GM13976 (cell line): ENCODE measurements around the gene TUBGCP3.

Source experiments
- DNase-seq: peaks from one replicate; pipeline ENCODE4 v3.0.0; 2012; ENCODE audit warnings: low spot score
- in situ Hi-C: fragments of 300-500 bp; cut with MboI; formaldehyde crosslinking; loops from one replicate; pipeline ENCODE4 v1.12.0; 2022; ENCODE audit warnings: low sequenced_read_pairs, mixed read lengths, inconsistent platforms; ENCODE audit not compliant: unreplicated experiment
- TF ChIP-seq, protein P1 (sequence below): IDR thresholded peaks from 2 replicates; pipeline ENCODE4 v1.5.1; 2012; ENCODE audit warnings: borderline replicate concordance, mild to moderate bottlenecking; ENCODE audit not compliant: insufficient read depth; ENCODE audit errors: extremely low read depth, missing control alignments, control extremely low read depth

Gene TUBGCP3

DNA sequence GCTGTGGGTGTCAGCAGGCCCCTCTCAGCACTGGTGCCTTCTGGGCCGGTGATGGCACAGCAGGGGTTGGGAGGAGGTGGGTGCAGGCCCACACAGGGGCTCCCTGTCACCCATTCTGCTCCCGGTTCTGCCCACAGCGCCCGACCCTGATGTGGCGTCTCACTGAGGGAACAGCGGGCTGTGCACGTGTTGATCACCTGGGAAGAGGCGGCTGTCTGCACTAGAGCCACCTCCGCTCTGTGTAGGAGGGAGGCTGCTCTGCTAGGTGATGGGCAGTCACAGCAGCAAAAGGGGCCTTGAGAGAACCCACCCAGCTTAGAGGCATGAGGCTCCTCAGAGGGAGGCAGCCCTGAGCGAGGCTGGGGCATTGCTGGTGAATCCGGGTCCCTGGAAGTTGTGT, 39.2 kb upstream of the TUBGCP3 start:
- TF ChIP-seq, protein P1, sequence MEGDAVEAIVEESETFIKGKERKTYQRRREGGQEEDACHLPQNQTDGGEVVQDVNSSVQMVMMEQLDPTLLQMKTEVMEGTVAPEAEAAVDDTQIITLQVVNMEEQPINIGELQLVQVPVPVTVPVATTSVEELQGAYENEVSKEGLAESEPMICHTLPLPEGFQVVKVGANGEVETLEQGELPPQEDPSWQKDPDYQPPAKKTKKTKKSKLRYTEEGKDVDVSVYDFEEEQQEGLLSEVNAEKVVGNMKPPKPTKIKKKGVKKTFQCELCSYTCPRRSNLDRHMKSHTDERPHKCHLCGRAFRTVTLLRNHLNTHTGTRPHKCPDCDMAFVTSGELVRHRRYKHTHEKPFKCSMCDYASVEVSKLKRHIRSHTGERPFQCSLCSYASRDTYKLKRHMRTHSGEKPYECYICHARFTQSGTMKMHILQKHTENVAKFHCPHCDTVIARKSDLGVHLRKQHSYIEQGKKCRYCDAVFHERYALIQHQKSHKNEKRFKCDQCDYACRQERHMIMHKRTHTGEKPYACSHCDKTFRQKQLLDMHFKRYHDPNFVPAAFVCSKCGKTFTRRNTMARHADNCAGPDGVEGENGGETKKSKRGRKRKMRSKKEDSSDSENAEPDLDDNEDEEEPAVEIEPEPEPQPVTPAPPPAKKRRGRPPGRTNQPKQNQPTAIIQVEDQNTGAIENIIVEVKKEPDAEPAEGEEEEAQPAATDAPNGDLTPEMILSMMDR, result no peak
- no peak for DNase-seq
- in situ Hi-C loops, result no loop called here

DNA sequence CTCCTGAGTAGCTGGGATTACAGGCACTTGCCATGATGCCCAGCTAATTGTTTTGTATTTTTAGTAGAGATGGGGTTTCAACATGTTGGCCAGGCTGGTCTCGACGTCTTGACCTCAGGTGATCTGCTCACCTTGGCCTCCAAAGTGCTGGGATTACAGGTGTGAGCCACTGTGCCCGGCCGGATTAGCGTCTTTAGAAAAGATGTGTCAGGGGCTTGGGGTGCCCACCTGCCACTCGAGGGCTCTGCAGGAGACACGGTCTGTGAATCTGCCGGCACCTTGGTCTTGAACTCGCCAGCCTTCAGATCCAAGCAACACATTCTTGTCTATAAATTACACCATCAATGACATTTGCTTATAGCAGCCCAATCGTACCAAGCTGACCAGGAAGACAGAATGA, 38.8 kb upstream of the TUBGCP3 start:
- no peak for DNase-seq
- TF ChIP-seq, protein P1, result no peak
- in situ Hi-C loops, result no loop called here

DNA sequence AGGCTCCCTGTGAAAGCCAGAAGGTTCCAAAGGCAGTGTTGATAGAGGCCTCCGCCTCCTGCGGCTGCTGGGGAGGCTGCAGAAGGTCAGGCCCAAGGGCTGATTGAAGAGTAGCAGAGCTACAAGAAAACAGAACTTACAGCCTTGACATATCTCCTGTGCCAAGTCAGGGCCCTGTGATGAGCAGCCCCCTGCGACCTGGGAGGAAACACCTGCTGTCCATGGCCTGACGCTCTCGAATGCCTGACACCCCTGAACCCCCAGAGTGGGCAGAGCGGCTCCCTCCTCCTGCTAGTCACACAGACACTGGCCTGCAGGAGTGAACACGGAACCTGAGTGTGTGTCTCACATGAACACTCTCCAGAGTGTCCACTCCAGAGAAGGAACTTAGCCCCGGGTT, 38.2 kb upstream of the TUBGCP3 start:
- no peak for DNase-seq
- TF ChIP-seq, protein P1, result no peak
- in situ Hi-C loops, result no loop called here

GRCh38 chr13:112625698-112626097, 37.7 kb upstream of the TUBGCP3 start:
- TF ChIP-seq, protein P1, result no peak
- in situ Hi-C loops, result no loop called here
- no peak for DNase-seq

DNA sequence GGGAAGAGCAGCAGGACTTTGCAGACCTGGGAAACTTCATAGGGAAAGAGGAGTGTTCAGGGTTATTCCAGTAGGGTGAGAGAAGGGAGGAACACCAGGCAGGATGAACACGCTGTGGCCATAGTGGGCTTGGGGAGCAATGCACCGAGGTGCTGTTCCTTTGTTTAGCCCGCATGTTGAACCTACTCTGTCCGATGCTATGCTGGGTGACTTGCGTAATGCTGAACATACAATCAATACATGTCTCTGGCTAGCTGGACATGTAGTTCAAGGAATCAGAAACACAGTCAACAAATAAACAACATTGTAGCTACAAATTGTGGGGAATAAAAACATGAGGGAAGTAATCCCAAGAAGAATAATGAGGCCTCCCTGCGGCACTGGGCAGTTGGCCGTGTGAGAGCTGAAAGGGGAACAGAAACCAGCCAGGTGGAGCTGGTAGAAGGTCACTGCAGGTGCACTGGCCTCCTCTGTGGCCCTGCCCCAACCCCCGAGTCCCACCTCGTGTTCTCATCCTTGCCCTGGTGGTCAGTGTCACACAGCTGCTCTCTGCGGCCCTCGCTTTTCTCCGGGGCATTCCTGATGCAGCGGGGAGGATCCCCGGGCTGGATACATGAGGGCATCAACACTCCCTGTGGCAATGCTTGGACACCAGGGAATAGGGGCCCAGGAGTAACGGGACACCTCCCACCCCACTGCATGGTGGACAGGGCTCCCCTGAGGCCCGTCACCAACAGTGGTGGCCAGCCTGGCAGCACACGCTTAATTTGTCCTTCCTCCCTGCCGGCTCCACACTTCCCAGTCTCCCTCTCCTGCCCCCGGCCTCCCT, 36.9 kb upstream of the TUBGCP3 start:
- TF ChIP-seq, protein P1, result no peak
- no peak for DNase-seq
- in situ Hi-C loops, result loop anchor here (25.0 kb wide), 1 partner anchor 1163 kb away; no protein-coding TSS in a partner anchor

DNA sequence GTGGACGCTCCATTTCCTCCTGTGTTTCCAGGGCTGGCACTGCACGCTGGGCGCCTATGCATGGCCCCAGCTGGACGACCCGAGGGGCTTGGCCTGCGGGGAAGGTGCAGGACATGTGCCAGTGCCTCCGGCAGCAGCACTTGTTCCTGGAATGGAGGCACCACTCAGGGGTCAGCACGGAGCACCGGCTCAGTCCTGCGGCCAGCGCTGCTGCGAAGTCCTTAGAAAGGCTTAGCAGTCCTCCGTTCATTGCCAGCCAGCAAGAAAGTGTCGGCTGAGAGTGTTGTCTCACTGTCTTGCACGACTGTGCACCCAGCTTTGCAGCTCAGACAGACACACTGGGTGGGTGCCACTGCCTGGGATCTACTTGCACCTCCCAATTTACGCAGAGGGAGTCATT, 36.1 kb upstream of the TUBGCP3 start:
- DNase-seq, result no peak
- in situ Hi-C loops, result loop anchor here (25.0 kb wide), 1 partner anchor 1162 kb away; no protein-coding TSS in a partner anchor
- TF ChIP-seq, protein P1, result no peak
